HG02973 (cell line): ENCODE data around the gene NRXN3.
"Not testable (repeated sequence)": the region's sequence is repeated elsewhere in the genome, so short reads cannot be mapped to it uniquely, and the experiment has no call there.

Experiments used
- ATAC-seq: cut with Tn5 transposase; IDR thresholded peaks from one replicate; pipeline ENCODE4 v1.9.1; 2021; ENCODE audit warnings: moderate library complexity; ENCODE audit not compliant: unreplicated experiment

NRXN3 gene

GRCh38 chr14:78399316-78399889 lies 229.2 kb downstream of the NRXN3 start:
- no peak for ATAC-seq

DNA sequence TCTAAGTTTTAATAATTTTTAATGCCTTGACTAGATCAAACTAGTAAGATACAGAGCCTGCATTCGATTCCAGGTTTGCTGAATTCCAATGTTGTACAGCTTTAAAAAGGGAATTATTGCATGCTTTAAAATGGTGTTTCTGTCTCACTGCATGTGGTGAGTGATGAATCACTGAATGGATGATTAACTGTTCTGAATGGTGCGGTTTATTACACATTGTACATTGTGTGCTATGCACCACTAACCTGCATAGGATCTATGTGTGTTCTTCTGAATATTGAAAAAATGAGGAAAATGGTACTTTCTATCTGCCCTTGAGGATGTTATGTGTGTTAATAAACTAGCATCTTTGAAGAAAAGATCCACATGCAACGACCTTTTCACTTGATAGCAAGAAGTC lies 231.7 kb downstream of the NRXN3 start:
- ATAC-seq = no peak

- peak; percentile 71 for ATAC-seq
Measured at GRCh38 chr14:78403278-78403815, 233.2 kb downstream of the NRXN3 start.

GRCh38 chr14:78405079-78405856 lies 235.1 kb downstream of the NRXN3 start:
- ATAC-seq = no peak

DNA sequence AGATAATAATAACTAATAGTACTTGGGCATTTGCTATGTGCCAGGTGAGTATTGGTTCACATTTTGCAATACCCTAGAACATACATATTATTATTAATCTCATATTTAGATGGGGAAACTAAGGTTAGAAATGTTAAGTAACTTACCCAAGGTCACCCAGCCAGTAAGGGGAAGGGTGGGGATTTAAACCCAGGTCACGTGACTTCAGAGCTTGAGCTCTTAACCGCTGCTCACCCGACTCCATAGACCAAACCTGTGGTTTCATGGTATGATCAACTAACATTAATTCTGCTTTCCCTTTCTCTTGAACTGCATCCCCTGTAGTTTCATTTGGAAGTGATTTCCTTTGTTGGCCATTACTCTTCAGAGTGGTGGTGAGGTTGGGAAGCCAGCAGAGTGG lies 242.3 kb downstream of the NRXN3 start:
- ATAC-seq = no peak

DNA sequence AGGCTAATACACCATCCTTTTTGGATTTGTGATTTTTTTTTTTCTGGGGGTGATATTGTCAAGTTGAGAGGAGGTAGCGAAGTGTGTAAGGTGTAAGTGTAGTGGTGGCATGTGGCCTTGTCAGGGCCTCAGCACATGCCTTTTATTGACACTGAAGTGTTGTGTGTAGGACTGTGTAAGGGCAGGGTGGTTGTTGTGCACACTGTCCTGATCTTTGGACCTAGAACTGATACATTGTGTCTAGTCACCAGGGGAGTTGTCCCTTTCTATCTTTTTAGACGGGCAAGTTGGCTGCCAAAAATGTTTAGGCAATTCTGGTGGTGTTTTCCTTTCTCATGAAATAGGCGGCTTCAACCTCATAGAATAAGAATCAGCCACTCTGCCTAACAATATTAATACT lies 244.0 kb downstream of the NRXN3 start:
- no peak for ATAC-seq

DNA sequence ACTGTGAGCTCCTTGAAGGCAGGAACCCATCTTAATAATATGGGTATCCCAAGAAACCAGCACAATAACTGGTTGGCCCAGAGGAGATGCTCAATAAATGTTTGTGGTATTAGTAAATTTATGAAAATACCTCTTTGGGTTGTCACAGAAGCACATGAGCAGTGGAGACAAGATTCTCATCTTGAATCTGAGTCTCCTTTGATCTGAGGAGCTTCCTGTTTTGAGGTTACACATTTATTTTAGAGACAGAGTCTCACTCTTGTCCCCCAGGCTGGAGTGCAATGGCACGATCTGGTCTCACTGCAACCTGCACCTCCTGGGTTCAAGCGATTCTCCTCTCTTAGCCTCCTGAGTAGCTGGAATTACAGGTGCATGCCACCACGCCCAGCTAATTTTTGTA lies 247.4 kb downstream of the NRXN3 start:
- no peak for ATAC-seq

GRCh38 chr14:78424311-78424710 lies 254.1 kb downstream of the NRXN3 start:
- ATAC-seq = no peak

DNA sequence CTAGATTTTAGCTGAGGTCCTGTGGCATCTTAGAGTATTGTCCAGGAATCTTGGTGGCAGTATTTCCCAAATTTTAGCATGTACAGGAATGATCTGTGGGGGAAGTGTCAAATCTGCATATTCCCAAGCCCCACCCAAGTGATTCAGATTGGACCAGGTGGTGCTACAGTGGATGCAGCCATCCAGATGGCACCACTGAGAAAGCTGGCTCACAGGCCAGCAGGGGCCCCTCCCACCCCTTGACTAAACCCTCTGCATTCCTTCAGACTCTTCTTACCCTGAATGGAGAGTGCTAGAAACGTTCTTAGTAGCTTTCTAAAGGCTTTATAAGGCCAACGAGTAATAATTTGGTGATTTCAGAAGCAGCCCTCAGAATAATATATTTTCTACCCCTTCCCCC lies 255.2 kb downstream of the NRXN3 start:
- no peak for ATAC-seq

DNA sequence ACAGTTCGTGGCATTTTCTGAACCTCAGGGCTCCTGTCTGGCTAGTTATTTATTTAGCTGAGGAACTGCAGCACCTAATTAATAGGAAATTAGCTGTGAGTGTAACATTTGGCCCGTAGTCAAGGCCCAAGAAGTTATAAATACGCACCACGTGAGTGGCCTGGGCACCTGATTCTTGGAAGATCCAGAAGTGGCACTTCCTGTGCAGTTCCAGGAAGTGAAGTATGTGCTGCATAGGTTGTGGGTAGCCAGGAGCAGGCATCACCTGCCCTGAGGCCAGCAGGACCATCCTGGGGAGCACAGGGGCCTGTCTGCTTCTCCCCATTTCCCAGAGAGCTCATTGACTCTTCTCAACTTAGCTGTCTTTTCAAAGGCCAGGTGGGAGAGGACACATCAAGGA lies 255.6 kb downstream of the NRXN3 start:
- no peak for ATAC-seq

DNA sequence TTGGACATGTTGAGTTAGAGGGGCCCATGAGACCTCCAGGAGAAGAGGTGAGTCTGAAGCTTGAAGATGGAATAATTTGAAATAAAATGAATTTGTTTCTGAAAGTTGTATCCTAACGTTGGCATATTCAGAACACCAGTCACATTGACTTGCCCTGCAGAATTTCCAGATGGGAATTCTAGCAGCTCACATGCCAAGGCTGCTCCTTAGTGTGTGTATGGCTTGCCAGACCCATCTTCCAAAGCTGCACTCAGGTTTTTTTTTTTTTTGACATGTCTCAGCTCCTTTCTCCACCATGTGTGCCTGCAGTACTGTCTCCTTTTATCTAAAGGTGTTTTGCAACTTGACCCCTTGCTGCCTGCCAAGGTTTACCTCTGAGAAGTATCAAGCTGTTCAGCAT lies 261.9 kb downstream of the NRXN3 start:
- no peak for ATAC-seq

DNA sequence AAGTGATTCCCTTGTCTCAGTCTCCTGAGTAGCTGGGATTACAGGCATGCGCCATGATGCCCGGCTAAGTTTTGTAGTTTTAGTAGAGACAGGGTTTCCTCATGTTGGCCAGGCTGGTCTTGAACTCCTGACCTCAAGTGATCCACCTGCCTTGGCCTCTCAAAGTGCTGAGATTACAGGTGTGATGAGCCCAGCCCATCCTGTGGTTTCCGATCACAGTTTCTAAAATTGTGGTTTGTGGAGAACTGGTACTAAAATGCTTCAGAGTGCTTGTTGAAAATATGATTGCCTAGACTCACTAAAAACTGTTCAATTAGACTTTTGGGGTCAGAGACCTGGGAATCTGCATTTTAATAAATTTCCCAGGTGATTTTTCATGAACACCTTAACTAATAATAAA lies 267.3 kb downstream of the NRXN3 start:
- ATAC-seq = not testable (repeated sequence)

- ATAC-seq = no peak
Measured at GRCh38 chr14:78440356-78440894, 270.3 kb downstream of the NRXN3 start.

GRCh38 chr14:78443834-78444233 lies 273.7 kb downstream of the NRXN3 start:
- no peak for ATAC-seq

DNA sequence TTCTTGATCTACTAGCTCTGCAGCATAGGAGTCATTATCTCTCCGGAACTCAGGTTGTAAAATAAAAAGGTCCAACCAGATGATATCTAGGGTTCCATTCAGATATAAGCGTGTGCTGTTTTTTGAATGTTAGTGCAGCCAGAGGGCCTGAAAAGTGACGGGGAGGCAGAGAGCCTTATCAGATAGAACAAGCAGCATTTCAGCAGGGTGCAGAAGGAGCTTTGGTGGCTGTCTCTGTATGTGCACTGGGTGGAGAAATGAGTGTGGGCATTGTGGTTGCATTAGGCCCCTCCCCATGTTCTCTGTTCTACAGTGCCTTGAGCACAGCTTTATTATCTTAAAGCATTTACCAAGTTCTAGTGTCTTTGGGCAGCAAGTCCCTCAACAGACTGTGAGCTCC lies 275.1 kb downstream of the NRXN3 start:
- ATAC-seq = no peak

- no peak for ATAC-seq
Measured at GRCh38 chr14:78446807-78447206, 276.6 kb downstream of the NRXN3 start.

DNA sequence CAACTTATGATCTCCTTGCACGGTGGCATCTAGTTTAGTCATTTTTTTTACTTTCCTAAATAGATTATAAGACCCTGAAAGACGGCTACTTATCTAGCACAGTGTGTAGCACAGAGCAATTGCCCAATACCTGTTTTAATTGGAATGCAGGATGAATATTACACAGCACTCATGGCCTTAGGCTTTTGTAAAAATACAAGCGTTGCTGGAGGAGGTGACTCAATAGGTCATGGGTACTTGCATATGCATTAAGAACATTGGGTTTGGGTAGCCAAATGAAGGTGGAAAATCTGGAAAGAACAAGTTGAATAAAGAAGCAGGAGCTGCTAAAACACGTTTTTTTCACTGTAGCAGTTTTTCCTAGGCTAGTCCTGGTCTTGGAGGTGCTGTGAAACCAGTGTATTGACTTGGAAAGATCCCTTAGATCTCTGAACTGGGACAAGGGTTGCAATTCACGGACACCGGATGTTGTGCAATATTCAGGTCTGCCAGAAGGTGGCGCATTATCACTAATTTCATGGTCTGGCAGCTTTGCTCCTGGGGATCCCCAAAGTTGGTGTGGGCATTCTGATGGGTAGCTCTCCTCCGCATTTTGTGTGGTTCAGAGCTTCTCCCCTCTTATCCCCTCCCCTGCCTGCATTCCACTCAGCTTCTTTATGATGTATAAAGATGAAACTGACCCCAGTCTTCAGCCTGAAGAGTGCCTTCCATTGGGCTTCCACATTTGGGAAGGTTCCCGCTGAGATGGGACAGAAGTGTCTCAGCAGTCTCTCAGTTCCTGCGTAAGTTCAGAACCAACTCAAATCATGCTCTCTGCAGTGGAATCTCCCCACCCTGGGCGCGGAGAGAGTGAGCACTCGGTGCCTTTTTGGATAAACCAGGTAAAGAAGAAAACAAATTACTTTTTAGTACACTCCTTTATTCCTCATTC lies 278.3 kb downstream of the NRXN3 start:
- no peak for ATAC-seq

GRCh38 chr14:78450669-78451318 lies 280.6 kb downstream of the NRXN3 start:
- ATAC-seq = no peak

DNA sequence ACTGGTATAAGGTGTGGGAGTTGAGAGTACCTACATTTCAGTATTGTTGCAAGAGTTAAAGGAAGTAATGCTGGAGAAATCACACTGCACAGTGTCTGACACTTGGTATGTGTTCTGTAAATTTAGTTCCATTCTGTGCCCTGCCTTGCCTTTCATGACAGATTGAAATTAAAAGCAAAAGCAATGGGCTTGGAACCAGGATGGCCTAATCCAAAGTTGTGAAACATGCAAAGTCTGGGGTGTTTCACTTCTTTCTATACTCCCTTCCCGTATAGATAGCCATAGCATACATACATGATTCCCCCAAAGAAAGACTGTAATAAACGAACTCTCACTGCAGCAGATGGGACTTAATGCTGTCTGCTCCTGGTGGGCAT lies 281.1 kb downstream of the NRXN3 start:
- ATAC-seq = no peak

DNA sequence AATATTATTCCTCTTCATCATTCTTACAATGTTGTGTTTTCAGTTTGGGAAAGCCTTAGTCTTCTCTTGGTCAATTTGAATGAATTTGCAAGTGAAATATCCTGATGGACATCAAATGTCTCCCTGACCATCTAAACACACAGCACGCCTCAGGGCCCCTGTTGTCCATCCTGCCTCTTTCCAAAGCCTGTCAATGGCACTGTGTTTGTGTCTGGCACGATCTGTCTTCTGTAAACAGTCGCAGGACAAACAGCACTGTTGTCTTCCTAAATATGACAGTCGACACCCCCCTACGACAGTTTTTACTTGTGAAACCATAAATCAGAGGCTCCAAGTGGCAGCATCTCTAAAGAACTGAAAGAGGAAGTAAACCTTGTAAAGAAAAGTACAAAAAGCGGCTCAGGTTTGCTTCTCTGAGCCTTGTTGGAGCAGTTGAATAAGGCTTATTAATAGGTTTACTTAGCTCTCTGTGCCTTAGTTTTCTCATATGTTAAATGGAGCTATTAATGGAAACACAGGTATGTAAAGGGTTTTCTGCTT lies 285.8 kb downstream of the NRXN3 start:
- ATAC-seq = peak; percentile 58
